Islet precursor cell (in vitro differentiated cells): Measurements from ENCODE around the gene SPI1.

ENCODE experiments used
- DNase-seq: peaks from one replicate; pipeline ENCODE4 v3.0.0-alpha.2; 2018

SPI1 gene

GRCh38 chr11:47387944-47388696 lies 9.8 kb upstream of the SPI1 start:
- no peak for DNase-seq

DNA sequence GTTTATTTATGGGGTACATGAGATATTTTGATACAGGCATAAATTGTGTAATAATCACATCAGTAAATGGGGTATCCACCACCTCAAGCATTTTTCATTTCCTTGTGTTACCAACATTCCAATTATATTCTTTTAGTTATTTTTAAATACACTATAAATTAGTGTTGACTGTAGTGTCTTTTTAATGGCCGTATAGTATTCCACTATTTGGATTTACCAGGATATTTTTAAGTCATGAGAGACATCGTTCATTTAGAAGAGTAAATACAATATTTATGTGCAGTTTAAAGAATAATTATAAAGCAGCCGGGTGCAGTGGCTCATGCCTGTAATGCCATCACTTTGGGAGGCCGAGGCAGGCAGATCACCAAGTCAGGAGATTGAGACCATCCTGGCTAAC lies 6.2 kb upstream of the SPI1 start:
- DNase-seq = no peak

DNA sequence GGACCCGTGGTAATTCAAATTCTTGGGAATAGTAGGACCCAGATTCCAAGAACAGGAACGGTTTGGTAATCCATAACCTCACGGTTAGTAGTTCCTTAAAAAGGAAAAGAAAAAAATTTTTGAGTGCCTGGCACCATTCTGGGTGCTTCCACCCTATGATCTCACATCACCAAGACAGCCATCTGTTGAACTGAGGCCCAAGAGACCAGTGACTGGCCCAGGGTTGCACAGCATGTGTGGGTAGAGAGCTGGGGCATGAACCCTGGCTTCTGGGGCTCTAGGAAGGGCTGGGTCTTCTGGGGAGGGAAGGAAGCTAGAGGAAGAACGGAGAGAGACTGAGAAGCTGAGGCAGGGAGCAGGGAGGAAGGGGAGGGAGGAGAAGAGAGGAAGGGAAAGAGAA lies 4.7 kb upstream of the SPI1 start:
- DNase-seq = no peak

- DNase-seq = no peak
Measured at GRCh38 chr11:47380078-47380477, 1.7 kb upstream of the SPI1 start.

DNA sequence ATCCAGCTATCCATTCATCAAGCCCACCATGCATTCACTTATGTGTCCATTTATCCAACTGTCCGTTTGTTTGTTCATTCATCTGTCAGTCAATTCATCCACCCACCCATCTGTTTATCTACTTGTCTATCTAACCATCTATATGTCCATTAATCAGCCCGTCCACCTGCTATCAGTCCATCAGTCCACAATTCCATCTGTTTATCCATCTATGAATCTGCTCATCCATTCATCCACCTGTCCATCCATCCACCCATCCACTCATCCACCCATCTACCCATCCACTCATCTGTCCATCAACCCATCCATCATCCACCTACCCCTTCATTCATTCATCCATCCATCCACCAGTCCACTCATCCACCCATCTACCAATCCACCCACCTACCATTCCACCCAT lies 970 bp upstream of the SPI1 start:
- no peak for DNase-seq

DNA sequence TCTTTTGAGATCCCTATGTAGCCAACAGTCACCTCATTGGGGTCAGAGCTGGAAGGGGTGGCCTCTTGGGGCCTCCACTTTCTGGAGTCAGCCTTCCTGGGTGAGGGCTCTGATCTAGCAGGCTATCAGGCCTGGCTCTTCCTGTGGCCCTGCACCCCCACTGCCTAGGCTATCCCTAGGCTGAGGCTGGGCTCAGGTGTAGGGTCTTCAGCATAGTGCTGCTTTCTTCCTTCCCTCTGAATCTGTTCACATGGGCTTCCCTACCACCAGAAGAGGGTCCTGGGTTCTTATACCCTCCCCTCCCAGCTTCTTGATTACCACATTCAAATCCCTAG lies 456 bp upstream of the SPI1 start:
- DNase-seq = no peak

DNA sequence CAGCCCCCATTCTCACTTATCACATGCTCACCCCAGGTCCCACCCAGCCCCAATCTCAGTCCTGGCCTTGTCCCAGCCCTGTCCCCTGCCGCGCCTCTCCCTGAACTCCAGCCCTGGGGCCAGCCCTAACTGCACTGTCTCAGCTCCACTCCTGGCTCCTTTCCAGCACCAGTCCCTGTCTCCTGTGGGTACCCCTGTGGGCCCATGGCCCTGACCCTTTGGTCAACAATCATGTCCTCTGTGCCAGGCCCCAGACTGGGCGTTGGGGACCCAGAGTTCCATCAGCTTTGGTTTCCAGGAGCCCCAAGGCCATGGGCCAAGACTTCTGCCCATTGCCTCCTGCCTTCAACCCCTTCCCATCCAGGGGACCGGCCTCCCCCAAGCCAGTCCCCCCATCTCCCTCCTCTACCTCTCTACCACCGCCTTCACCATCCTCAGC lies 757 bp downstream of the SPI1 start:
- DNase-seq = no peak

- no peak for DNase-seq
Measured at GRCh38 chr11:47376525-47377371, 1.6 kb downstream of the SPI1 start.

DNA sequence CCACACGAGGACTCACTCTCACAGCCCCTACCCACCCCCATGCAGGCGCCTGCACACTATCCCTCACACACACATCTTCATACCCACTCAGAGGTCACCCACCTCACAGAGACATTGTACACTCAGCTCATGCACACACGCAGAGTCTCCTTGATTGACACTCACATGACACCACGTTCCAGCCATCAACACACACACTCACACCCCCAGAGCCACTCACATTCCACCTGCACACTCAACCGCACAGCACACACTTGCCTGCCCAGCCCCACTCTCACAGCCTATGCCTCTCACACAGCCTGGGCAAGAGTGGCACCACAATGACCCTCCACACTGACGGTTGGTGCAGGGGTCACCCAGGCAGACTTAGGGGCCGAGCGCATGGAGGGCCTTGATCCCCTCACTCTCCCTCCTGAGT lies 2.2 kb downstream of the SPI1 start:
- no peak for DNase-seq

- no peak for DNase-seq
Measured at GRCh38 chr11:47375546-47376085, 2.7 kb downstream of the SPI1 start.

DNA sequence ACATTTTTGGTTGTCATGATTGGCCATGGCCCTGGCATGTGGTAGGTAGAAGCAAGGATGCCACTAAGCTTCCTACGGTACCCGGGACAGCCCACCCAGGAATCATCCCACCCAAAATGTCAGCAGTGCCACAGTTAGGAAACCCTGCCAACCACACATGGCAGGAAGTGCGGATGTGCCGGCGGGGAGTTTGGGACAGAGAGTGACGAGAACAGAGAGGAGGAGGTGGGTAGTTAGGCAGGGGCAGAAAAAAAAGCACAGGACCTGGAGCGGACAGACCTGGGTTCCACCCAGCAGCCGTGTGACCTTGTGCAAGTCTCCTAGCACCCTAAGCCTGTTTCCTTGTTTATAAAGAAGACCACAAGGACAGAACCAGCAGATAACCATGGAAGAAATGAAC lies 3.3 kb downstream of the SPI1 start:
- no peak for DNase-seq

- DNase-seq = no peak
Measured at GRCh38 chr11:47374720-47375019, 3.7 kb downstream of the SPI1 start.

- DNase-seq = peak; percentile 89
Measured at GRCh38 chr11:47373876-47374719, 4.2 kb downstream of the SPI1 start.

DNA sequence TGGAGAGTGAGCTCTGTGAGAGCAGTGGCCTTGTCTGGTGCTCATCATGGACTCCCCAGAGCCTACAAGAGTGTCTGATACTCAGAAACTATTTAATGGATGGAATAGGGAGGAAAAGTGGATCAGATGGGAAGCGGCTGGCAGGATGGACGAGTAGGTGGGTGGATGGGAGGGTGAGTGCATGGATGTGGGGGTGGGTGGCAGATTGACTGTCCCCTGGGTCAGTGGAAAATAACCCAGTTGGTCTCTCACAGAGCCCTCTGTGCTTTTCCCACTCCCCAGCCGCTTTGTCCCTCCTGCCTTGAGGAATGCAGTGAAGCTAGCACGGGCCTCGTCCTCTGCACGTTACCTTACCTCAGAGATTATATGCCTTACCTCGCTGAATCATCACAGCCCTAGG lies 5.9 kb downstream of the SPI1 start:
- DNase-seq = no peak

- no peak for DNase-seq
Measured at GRCh38 chr11:47369676-47370075, 8.7 kb downstream of the SPI1 start.

- DNase-seq = no peak
Measured at GRCh38 chr11:47366020-47366490, 12.3 kb downstream of the SPI1 start.

DNA sequence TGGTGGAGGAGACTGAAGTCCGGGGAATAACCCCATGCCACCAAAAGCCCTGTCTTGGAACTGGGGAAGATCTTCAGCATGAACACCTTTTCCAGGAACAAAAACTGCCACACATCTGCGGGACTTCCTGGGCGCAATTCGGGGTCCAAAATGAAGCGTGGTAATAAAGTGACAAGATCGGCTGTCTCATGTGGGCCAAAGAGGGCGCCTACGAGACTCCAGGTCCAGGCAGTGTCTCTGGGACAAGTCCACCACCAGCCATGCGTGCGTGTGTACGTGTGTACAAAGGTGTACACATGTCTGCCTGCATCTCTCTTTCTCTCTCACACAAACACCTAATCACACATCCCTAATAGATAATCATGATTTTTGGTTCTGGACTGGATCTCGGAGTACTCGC lies 16.9 kb downstream of the SPI1 start:
- no peak for DNase-seq

DNA sequence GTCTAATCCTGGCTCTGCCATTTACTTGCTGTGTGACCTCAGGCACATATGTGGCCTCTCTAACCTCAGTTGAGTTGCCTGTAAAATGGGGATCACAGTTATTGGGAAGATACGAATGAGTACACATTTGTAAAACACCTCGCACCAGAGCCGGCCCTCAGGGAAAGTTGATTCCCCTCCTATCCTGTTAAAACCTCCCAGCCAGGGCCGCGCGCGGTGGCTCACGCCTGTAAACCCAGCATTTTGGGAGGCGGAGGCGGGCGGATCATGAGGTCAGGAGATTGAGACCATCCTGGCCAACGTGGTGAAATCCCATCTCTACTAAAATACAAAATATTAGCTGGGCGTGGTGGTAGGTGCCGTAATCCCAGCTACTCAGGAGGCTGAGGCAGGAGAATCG lies 18.0 kb downstream of the SPI1 start:
- no peak for DNase-seq

- DNase-seq = no peak
Measured at GRCh38 chr11:47359586-47359985, 18.8 kb downstream of the SPI1 start.

DNA sequence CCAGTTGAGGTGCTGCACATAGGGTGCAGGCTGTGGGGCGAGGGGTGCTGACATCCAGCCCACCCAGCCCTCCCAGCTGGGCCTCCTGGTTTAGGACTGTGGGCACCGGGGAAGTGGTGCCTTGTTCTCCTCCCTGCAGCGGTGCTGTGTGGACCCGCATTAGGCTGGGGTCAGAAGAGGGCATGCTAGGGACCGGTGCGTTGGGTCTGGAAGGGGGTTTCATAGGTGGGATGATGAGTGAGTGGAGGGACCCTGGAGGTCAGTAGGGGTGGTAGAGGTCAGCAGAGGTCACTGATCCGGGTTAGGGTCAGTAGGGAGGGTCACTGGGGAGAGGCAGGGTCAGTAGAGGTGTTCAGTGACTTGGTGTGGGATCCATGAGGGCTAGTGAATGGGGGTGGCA lies 19.2 kb downstream of the SPI1 start:
- no peak for DNase-seq

- DNase-seq = no peak
Measured at GRCh38 chr11:47358731-47359051, 19.7 kb downstream of the SPI1 start.

DNA sequence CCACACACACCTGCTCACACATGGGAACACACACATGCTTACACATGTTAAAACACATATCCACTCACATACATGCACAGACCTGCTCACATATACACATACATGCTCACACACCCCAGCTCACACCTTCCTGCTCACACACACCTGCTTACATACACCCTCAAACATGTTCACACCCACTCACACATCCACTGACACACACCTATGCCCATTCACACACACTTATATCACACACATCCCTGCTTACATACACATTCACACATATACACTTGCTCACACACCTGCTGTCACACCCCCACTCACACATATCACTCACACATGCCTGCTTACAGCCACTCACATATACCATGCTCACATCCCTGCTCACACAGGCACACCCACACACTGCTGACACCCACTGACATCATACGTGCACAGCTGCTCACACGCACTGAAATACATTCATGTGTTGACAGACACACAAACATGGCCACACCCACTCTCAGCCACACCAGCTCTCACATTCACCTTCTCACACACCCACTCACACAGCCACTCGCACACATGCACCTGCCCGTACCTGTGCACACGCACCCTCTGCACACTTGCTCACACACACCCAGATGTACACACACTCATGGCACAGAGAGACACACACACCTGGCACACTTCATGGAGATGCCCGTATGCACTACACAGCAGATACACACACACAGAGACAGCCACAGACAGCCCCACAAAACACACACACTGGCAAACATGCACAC lies 20.2 kb downstream of the SPI1 start:
- DNase-seq = no peak

DNA sequence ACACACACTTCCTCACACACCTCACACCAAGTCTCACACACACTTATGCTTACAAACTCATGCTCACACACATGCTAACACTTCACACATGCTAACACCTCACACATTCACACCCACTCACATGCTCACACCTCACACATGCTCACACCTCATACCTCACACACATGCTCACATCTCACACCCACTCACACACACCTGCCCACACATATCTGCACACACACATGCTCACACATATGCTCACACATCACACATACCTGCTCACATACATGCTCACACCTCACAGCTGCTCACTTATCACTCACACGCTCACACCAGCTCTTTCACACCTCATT lies 21.4 kb downstream of the SPI1 start:
- no peak for DNase-seq
